A549 (cell line): ENCODE measurements around the gene CCSER1.

Source experiments
- ESRRA ChIP-seq: fragments of 150-350 bp; IDR thresholded peaks from 2 replicates; pipeline ENCODE4 v1.6.1; 2014; ENCODE audit warnings: mild to moderate bottlenecking, low read length, borderline replicate concordance
- FOSL2 ChIP-seq, 2 experiments: fragments of 450-650 bp in 1 of 2; fragments of >200 bp in 1 of 2; sonication (Bioruptor Twin) in 1 of 2; formaldehyde crosslinking; IDR thresholded peaks; 2 replicates each; pipeline versions ENCODE4 v1.5.0 to v1.6.1; 2016 to 2020; ENCODE audit warnings: mild to moderate bottlenecking in 1 of 2, moderate library complexity in 1 of 2
- REST ChIP-seq: fragments of 200-600 bp; sonication (generic); IDR thresholded peaks from 2 replicates; pipeline ENCODE4 v1.6.1; 2016; ENCODE audit warnings: antibody characterized with exemption, mild to moderate bottlenecking, moderate library complexity

- TF ChIP-seq FOSL2 (IDR thresholded peaks at IDR 0.05): no peak
- no peak for TF ChIP-seq FOSL2 (CRISPR knock-in tag; IDR thresholded peaks at IDR 0.05)
- no peak for TF ChIP-seq REST
- no peak for TF ChIP-seq ESRRA
Measured at GRCh38 chr4:91064157-91064853, 937.1 kb downstream of the CCSER1 start.
